A549 (cell line): ENCODE measurements around the gene UCKL1. TPM values are rescaled to one million over a fixed set of nuclear protein-coding genes. Genes with fewer than 3 reads are reported as not detected.

Experiments used
- ATAC-seq, 2 experiments: fragments of 200-7000 bp in 1 of 2; fragments of >200 bp in 1 of 2; cut with Nextera tagmentation in 1 of 2; cut with Tn5 transposase in 1 of 2; 3 replicates each; pipeline versions ENCODE4 v1.8.0 to v1.9.1; 2018 to 2020; ENCODE audit warnings: mild to moderate bottlenecking in 1 of 2, moderate library complexity in 1 of 2
- CTCF ChIA-PET: fragments of 300-600 bp; sonication (Branson Sonifier 250); formaldehyde crosslinking; extraction: SDS; loops from one replicate; lab custom pipeline; 2021; ENCODE audit warnings: antibody characterized with exemption, inconsistent platforms; lab: Yijun Ruan, JAX
- POLR2A ChIA-PET: fragments of 350-600 bp; formaldehyde crosslinking; extraction: SDS; loops from one replicate; lab custom pipeline; 2021; ENCODE audit warnings: antibody characterized with exemption, inconsistent platforms; lab: Yijun Ruan, JAX
- DNase-seq, 2 experiments: peaks; one replicate each; pipeline versions ENCODE4 v3.0.0 to v3.0.0-alpha.2; 2011 to 2016; ENCODE audit warnings: low read depth in 1 of 2, low spot score in 1 of 2
- FAIRE-seq: peaks from 2 replicates; lab custom pipeline; 2011; peaks lifted over from hg19 to GRCh38; lab: Jason Lieb, UNC
- H3K27ac ChIP-seq, 2 experiments: fragments of >200 bp; sonication (Bioruptor Twin); formaldehyde crosslinking; 3 replicates each; pipeline ENCODE4 v1.5.1; 2016 to 2017
- H3K4me1 ChIP-seq: fragments of >200 bp; sonication (Bioruptor Twin); formaldehyde crosslinking; 3 replicates; pipeline ENCODE4 v1.6.1; 2016
- H3K4me2 ChIP-seq: fragments of >200 bp; sonication (Bioruptor Twin); formaldehyde crosslinking; 3 replicates; pipeline ENCODE4 v1.6.1; 2016
- H3K4me3 ChIP-seq: fragments of >200 bp; sonication (Bioruptor Twin); formaldehyde crosslinking; 3 replicates; pipeline ENCODE4 v1.5.1; 2016
- H3K9me3 ChIP-seq: fragments of >200 bp; sonication (Bioruptor Twin); formaldehyde crosslinking; 3 replicates; pipeline ENCODE4 v1.6.1; 2016
- ESRRA ChIP-seq: fragments of 150-350 bp; IDR thresholded peaks from 2 replicates; pipeline ENCODE4 v1.6.1; 2014; ENCODE audit warnings: mild to moderate bottlenecking, low read length, borderline replicate concordance
- FOSB ChIP-seq: fragments of 250-450 bp; sonication (Bioruptor Pico); IDR thresholded peaks from 2 replicates; pipeline ENCODE4 v1.5.0; 2020; ENCODE audit warnings: mild to moderate bottlenecking, moderate library complexity
- FOXS1 ChIP-seq: fragments of 250-450 bp; sonication (Bioruptor Pico); IDR thresholded peaks from 2 replicates; pipeline ENCODE4 v1.5.0; 2020; ENCODE audit warnings: mild to moderate bottlenecking, moderate library complexity
- HOXA7 ChIP-seq: fragments of 250-450 bp; sonication (Bioruptor Pico); IDR thresholded peaks from 2 replicates; pipeline ENCODE4 v1.5.0; 2020; ENCODE audit warnings: mild to moderate bottlenecking, moderate library complexity
- JUN ChIP-seq, 2 experiments: fragments of >200 bp; sonication (Bioruptor Twin); formaldehyde crosslinking; IDR thresholded peaks; 2 replicates in 1 of 2; 3 replicates in 1 of 2; pipeline ENCODE4 v1.6.1; 2016 to 2017
- KDM5A ChIP-seq: fragments of 200-600 bp; sonication (generic); IDR thresholded peaks from 2 replicates; pipeline ENCODE4 v1.6.1; 2016; ENCODE audit warnings: antibody characterized with exemption, mild to moderate bottlenecking
- MAZ ChIP-seq: fragments of 150-350 bp; IDR thresholded peaks from 2 replicates; pipeline ENCODE4 v1.6.1; 2014; ENCODE audit warnings: antibody characterized with exemption, low read depth, low read length, borderline replicate concordance
- MYC ChIP-seq: IDR thresholded peaks from 2 replicates; pipeline ENCODE4 v1.6.1; 2012; ENCODE audit warnings: mild to moderate bottlenecking, inconsistent platforms, low read length, improper control_type of control experiment, borderline replicate concordance
- RAD21 ChIP-seq, 2 experiments: fragments of >200 bp in 1 of 2; sonication (Bioruptor Twin) in 1 of 2; formaldehyde crosslinking in 1 of 2; IDR thresholded peaks in 1 of 2; conservative IDR thresholded peaks in 1 of 2; 2 replicates in 1 of 2; 3 replicates in 1 of 2; pipeline ENCODE4 v1.6.1; 2012 to 2018; ENCODE audit warnings: inconsistent platforms in 1 of 2
- RNF2 ChIP-seq: fragments of 200-600 bp; sonication (generic); IDR thresholded peaks from 2 replicates; pipeline ENCODE4 v1.6.1; 2016; ENCODE audit warnings: low read depth, mild to moderate bottlenecking, antibody characterized with exemption, moderate library complexity, borderline replicate concordance
- SREBF2 ChIP-seq: fragments of 450-650 bp; IDR thresholded peaks from 2 replicates; pipeline ENCODE4 v1.6.1; 2014; ENCODE audit warnings: mild to moderate bottlenecking, moderate library complexity
- TFCP2L1 ChIP-seq: fragments of 250-450 bp; sonication (Bioruptor Pico); IDR thresholded peaks from 2 replicates; pipeline ENCODE4 v1.5.0; 2021; ENCODE audit warnings: mild to moderate bottlenecking
- ZNF302 ChIP-seq: fragments of 250-450 bp; sonication (Bioruptor Pico); IDR thresholded peaks from 2 replicates; pipeline ENCODE4 v1.9.0; 2021; ENCODE audit warnings: inconsistent platforms, mild to moderate bottlenecking, moderate library complexity
- WGBS: methylation state at CpG from one replicate; pipeline ENCODE4 v1.1.6; 2017; ENCODE audit errors: missing lambda C conversion rate; 5-methylcytosine and 5-hydroxymethylcytosine counted together
- polyA plus RNA-seq, 4 experiments: library from polyadenylated mRNA; depleted of rRNA in 3 of 4; stranded (reverse); fragments of >200 nt; fragmentation: RNase III in 1 of 4; extraction: RNeasy Plus Mini Kit Qiagen cat#74134 plus additional on column Dnase treatment in 1 of 4; gene quantifications; 2 replicates in 3 of 4; 3 replicates in 1 of 4; pipeline ENCODE4 v1.2.3, GENCODE V29; 2011 to 2017

The UCKL1 gene
- polyA plus RNA-seq, 2 of the 4 experiments (the other 2 are of a cell fraction) = 19.1 to 30.4 TPM

DNA sequence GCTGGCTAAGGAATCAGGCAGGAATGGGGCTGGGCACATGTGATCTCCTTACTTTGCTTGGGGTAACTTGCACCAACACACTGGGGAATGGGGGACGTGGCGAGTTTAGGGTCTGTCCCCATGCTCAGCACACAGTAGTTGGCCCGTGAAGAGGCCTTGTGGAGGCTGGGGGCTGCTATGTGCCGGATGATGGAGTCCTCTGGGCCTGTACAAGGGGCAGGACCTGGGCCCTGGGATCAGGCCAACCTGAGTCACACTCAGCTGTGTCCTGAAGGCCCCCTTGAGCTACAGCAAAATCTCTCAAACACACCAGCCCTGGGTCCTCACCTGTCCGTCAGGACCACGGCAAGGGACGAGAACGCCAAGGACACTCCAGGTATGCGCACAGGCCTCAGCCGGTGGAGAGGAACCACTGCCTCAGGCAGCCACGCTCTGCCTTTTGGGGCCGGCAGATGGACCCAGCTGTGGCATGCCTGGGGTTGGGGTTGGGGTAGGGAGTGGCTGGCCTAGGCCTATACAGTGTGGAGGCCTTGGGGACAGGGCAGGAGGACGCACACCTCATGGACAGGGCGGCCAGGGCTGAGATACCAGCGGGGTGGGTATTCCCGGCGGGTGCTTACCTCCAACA lies 11.1 kb downstream of the UCKL1 start:
- no peak for FAIRE-seq

DNA sequence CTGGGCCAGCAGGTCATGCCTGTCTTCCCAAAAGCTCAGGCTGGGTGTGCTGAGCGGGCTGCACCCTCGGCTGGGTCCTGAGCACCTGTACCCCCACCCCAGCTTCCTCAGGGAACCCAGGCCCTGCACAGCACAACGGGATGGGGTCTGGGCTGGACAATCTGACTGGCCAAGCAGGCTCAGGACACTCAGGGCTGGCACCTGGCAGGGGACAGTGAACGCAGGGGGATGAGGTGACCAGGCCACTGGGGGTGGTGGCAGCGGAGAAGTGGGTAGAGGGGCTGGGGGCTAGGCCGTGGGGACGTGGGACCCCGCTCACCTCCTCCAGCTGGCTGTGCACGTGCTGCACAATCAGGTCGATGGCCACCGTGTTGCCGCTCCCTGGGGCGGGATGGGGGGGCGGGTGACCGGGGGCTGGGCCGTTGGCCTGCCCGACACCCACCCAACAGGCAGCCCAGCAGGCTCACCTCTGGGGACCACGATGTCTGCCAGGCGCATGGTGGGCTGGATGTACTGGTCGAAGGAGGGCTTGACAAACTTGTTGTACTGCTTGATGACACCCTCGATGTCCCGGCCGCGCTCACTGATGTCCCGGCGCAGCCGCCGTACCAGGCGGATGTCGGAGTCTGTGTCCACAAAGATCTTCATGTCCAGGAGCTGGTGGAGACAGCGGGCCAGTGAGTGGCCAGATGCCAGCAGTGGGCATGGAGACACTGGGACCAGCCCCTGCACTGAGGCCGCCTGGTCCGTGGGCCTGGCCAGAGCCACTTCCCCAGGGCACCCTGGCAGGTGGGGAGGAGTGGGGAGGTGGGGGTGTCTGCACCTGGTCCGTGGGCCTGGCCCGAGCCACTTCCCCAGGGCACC lies 11.9 kb downstream of the UCKL1 start:
- H3K4me3 ChIP-seq = no peak overlapping the region
- DNase-seq (no peak), FAIRE-seq (no peak), ATAC-seq (no peak)
- ChIA-PET POLR2A (interaction anchor here (0.7 kb wide), 1 partner anchor 13 kb away, joined by 3 read pairs; no protein-coding TSS in a partner anchor), CTCF (interaction anchor here (1.2 to 2.0 kb wide), 6 partner anchors 11 to 177 kb away, joined by 3 to 8 read pairs (median 3); partner anchors contain the start of gene UCKL1)
- H3K9me3 ChIP-seq = no peaks in the 10 kb centered on the region
- WGBS = 93% methylated on average over 25 of the region's 35 CpGs
- no peak overlapping the region for H3K27ac ChIP-seq
- no peak overlapping the region for H3K4me2 ChIP-seq
- H3K4me1 ChIP-seq = peaks cover 14% of the 10 kb centered on the region
- TF ChIP-seq SREBF2 (no peak), MYC (no peak), RAD21 (conservative IDR thresholded peaks at IDR 0.05 in 1 of 2, IDR thresholded peaks at IDR 0.05 in 1 of 2) (no peak), KDM5A (no peak), ESRRA (no peak)

More for the DNA sequence above, 11.1 kb downstream of the UCKL1 start:
- POLR2A ChIA-PET = no interaction called here
- DNase-seq (no peak), ATAC-seq (no peak)
- H3K27ac ChIP-seq = no peak overlapping the region
- H3K4me2 ChIP-seq = no peak overlapping the region
- H3K4me1 ChIP-seq = peaks cover 21% of the 10 kb centered on the region
- no peaks in the 10 kb centered on the region for H3K9me3 ChIP-seq
- TF ChIP-seq SREBF2 = no peak
- 93% methylated on average over 17 of the region's 17 CpGs for WGBS
- H3K4me3 ChIP-seq = no peak overlapping the region
- CTCF ChIA-PET = interaction anchor here (0.7 to 2.0 kb wide), 5 partner anchors 10 to 408 kb away, joined by 3 to 7 read pairs (median 3); partner anchors contain the start of gene UCKL1

DNA sequence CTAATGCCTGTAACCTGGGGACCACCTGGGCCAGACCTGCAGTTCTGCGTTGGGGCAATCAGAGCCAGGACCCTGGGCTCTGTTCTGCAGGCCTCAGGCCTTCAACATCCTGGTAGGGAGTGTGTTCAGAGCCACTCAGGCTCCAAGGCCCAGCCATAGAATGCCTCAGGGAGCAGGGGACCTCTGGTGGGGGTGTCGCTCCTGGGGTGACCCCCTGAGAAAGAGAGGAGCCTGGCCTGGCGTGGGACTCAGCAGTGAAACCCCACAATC lies 12.5 kb downstream of the UCKL1 start:
- CTCF ChIA-PET = interaction anchor here (0.8 to 1.9 kb wide), 6 partner anchors 13 to 406 kb away, joined by 3 to 12 read pairs (median 4); no protein-coding TSS in a partner anchor
- no peak for FAIRE-seq

DNA sequence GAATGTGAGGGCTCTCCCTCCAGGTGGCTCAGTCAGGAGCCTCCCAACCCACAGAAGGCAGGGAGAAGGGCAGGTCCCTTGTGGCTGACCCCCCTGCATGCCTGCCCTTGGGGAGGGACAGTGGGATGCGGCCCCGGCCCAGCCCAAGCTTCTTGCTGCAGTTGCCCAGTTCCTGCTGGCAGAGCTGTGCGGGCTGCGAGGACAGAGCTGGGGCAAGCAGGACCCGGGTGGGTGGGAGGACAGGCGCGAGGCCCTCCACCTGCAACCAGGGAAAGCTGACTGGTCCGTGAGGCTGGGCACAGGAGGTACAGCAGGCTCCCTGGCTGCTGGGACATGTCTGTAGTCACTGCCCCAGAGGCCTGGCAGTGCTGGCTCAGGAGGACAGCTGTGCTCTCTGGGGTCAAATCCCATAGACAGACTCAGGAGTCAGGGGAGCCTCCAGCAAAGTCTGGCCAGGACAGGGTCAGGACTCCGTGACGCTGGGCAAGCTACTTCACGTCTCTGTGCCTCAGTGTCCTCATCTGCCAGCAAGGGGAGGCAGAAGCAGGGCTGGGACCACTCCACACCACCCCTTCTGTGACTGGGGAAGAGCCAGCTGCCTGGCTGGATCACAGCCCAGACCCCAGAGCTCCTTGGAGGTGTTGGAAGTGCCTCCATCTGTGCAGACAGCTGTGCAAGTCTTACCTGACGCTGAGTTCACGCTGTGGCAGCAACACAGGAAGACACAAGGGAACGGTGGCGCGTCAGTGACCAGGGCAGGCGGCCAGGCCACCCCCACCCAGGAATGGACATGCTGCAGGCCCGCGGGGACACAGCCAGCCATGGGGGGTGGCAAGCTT lies 13.0 kb downstream of the UCKL1 start:
- H3K27ac ChIP-seq = no peak overlapping the region
- peaks cover 5% of the 10 kb centered on the region; the same call in 1 of the 3 replicates for H3K4me1 ChIP-seq
- H3K4me3 ChIP-seq = no peak overlapping the region
- WGBS = 93% methylated on average over 16 of the region's 19 CpGs
- FAIRE-seq (no peak), ATAC-seq (no peak), DNase-seq (no peak)
- H3K4me2 ChIP-seq = no peak overlapping the region
- no peaks in the 10 kb centered on the region for H3K9me3 ChIP-seq
- ChIA-PET CTCF (interaction anchor here (0.8 to 1.9 kb wide), 7 partner anchors 9 to 405 kb away, joined by 3 to 12 read pairs (median 4); no protein-coding TSS in a partner anchor), POLR2A (interaction anchor here (0.7 kb wide), 1 partner anchor 14 kb away, joined by 3 read pairs; no protein-coding TSS in a partner anchor)
- no peak for TF ChIP-seq ZNF302 (CRISPR knock-in tag)
- no peak for TF ChIP-seq FOXS1 (CRISPR knock-in tag)

More for the DNA sequence above, 12.5 kb downstream of the UCKL1 start:
- H3K4me3 ChIP-seq = no peak overlapping the region
- H3K4me1 ChIP-seq = peaks cover 8% of the 10 kb centered on the region
- DNase-seq = no peak
- no peaks in the 10 kb centered on the region for H3K9me3 ChIP-seq
- no peak for ATAC-seq
- 90% methylated on average over 3 of the region's 3 CpGs for WGBS
- TF ChIP-seq TFCP2L1 (CRISPR knock-in tag) = no peak
- no peak for TF ChIP-seq FOSB (CRISPR knock-in tag)
- TF ChIP-seq HOXA7 (CRISPR knock-in tag) = no peak
- TF ChIP-seq JUN (IDR thresholded peaks at IDR 0.05) = no peak
- TF ChIP-seq MAZ = no peak
- TF ChIP-seq RNF2 = no peak
- H3K4me2 ChIP-seq = no peak overlapping the region
- H3K27ac ChIP-seq = no peak overlapping the region
- POLR2A ChIA-PET = interaction anchor here (0.7 kb wide), 1 partner anchor 14 kb away, joined by 3 read pairs; no protein-coding TSS in a partner anchor
